ENCODE data around the gene PKLR. TPM values are rescaled to one million over a fixed set of nuclear protein-coding genes. Genes with fewer than 3 reads are reported as not detected.

PKLR gene
- total and polyA plus RNA-seq, 2 donors (not counting 1 experiment from before 2014, with no cell fraction given): not detected

GRCh38 chr1:155307247-155307740 is 6.1 kb upstream of the PKLR start:
- H3K4me3 ChIP-seq (replicated peaks in 1 of 4; ENCODE audit: control extremely low read depth in 1 of 4, insufficient read depth in 1 of 4, low read depth in 3 of 4, low read length in 4 of 4): no peak overlapping the region
- peaks cover 6% of the 10 kb centered on the region for H3K4me1 ChIP-seq (ENCODE audit: control insufficient read depth, extremely low read depth, insufficient read depth, low read length)
- H3K36me3 ChIP-seq (ENCODE audit: control insufficient read depth, insufficient read depth, low read length): peaks cover 3% of the 10 kb centered on the region
- no peak overlapping the region for H3K9ac ChIP-seq (ENCODE audit: insufficient read depth, low read length)
- no peak overlapping the region for H3K4me2 ChIP-seq (ENCODE audit: extremely low read depth, insufficient read depth, low read length)
- no peak overlapping the region for H3K27ac ChIP-seq (ENCODE audit: insufficient read depth, low read length)
- TF ChIP-seq CTCF (conservative IDR thresholded peaks at IDR 0.05 in 1 of 2, IDR thresholded peaks at IDR 0.05 in 1 of 2; ENCODE audit: low read depth in 1 of 2, low read length in 2 of 2): peak; percentile 31 to 48
- no peak for TF ChIP-seq EZH2 (IDR thresholded peaks at IDR 0.05; ENCODE audit: low read length, missing control alignments)
- no peaks in the 10 kb centered on the region for H3K9me3 ChIP-seq (ENCODE audit: control insufficient read depth, insufficient read depth, low read depth, low read length)
- DNase-seq (ENCODE audit: low read depth in 2 of 2): peak; percentile 38 to 69
- no peaks in the 10 kb centered on the region for H3K27me3 ChIP-seq (ENCODE audit: control insufficient read depth, insufficient read depth, low read length)
- peaks cover 32% of the 10 kb centered on the region for H3K79me2 ChIP-seq (ENCODE audit: control insufficient read depth, insufficient read depth, low read length)
- H2AFZ ChIP-seq (ENCODE audit: low read length): no peak overlapping the region
- no peaks in the 10 kb centered on the region for H4K20me1 ChIP-seq (ENCODE audit: control insufficient read depth, extremely low read depth, insufficient read depth, low read length)

- Histone ChIP-seq H3K79me2 (ENCODE audit: control insufficient read depth, insufficient read depth, low read length) (peaks cover 23% of the 10 kb centered on the region), H3K9me3 (ENCODE audit: control insufficient read depth, insufficient read depth, low read depth, low read length) (no peaks in the 10 kb centered on the region), H3K27me3 (ENCODE audit: control insufficient read depth, insufficient read depth, low read length) (no peaks in the 10 kb centered on the region), H3K36me3 (ENCODE audit: control insufficient read depth, insufficient read depth, low read length) (no peaks in the 10 kb centered on the region), H3K4me2 (ENCODE audit: extremely low read depth, insufficient read depth, low read length) (no peak overlapping the region), H3K4me3 (replicated peaks in 1 of 4; ENCODE audit: control extremely low read depth in 1 of 4, insufficient read depth in 1 of 4, low read depth in 3 of 4, low read length in 4 of 4) (no peak overlapping the region), H3K27ac (ENCODE audit: insufficient read depth, low read length) (no peak overlapping the region), H4K20me1 (ENCODE audit: control insufficient read depth, extremely low read depth, insufficient read depth, low read length) (no peaks in the 10 kb centered on the region), H2AFZ (ENCODE audit: low read length) (no peak overlapping the region), H3K4me1 (ENCODE audit: control insufficient read depth, extremely low read depth, insufficient read depth, low read length) (peaks cover 6% of the 10 kb centered on the region), H3K9ac (ENCODE audit: insufficient read depth, low read length) (no peak overlapping the region)
- no peak for TF ChIP-seq CTCF (conservative IDR thresholded peaks at IDR 0.05 in 1 of 2, IDR thresholded peaks at IDR 0.05 in 1 of 2; ENCODE audit: low read depth in 1 of 2, low read length in 2 of 2)
- no peak for TF ChIP-seq EZH2 (IDR thresholded peaks at IDR 0.05; ENCODE audit: low read length, missing control alignments)
- DNase-seq (ENCODE audit: low read depth in 2 of 2): peak in 1 of 2 donors; percentile 65
These were observed 4.7 kb upstream of the PKLR start for GRCh38 chr1:155305881-155306391.

GRCh38 chr1:155304558-155305063 is 3.4 kb upstream of the PKLR start:
- DNase-seq (ENCODE audit: low read depth in 2 of 2): no peak
- no peaks in the 10 kb centered on the region for H3K27me3 ChIP-seq (ENCODE audit: control insufficient read depth, insufficient read depth, low read length)
- H3K9me3 ChIP-seq (ENCODE audit: control insufficient read depth, insufficient read depth, low read depth, low read length): no peaks in the 10 kb centered on the region
- no peak overlapping the region for H3K9ac ChIP-seq (ENCODE audit: insufficient read depth, low read length)
- H3K4me1 ChIP-seq (ENCODE audit: control insufficient read depth, extremely low read depth, insufficient read depth, low read length): no peaks in the 10 kb centered on the region
- H3K4me2 ChIP-seq (ENCODE audit: extremely low read depth, insufficient read depth, low read length): no peak overlapping the region
- H3K79me2 ChIP-seq (ENCODE audit: control insufficient read depth, insufficient read depth, low read length): peaks cover 10% of the 10 kb centered on the region
- no peaks in the 10 kb centered on the region for H3K36me3 ChIP-seq (ENCODE audit: control insufficient read depth, insufficient read depth, low read length)
- H4K20me1 ChIP-seq (ENCODE audit: control insufficient read depth, extremely low read depth, insufficient read depth, low read length): no peaks in the 10 kb centered on the region
- no peak for TF ChIP-seq EZH2 (IDR thresholded peaks at IDR 0.05; ENCODE audit: low read length, missing control alignments)
- TF ChIP-seq CTCF (conservative IDR thresholded peaks at IDR 0.05 in 1 of 2, IDR thresholded peaks at IDR 0.05 in 1 of 2; ENCODE audit: low read depth in 1 of 2, low read length in 2 of 2): no peak
- no peak overlapping the region for H3K27ac ChIP-seq (ENCODE audit: insufficient read depth, low read length)
- no peak overlapping the region for H3K4me3 ChIP-seq (replicated peaks in 1 of 4; ENCODE audit: control extremely low read depth in 1 of 4, insufficient read depth in 1 of 4, low read depth in 3 of 4, low read length in 4 of 4)
- no peak overlapping the region for H2AFZ ChIP-seq (ENCODE audit: low read length)
